HG03565 (cell line): ENCODE results near the gene KDM2A.

Experiments used
- ATAC-seq: cut with Tn5 transposase; IDR thresholded peaks from one replicate; pipeline ENCODE4 v1.9.1; 2021; ENCODE audit warnings: mild to moderate bottlenecking, moderate library complexity; ENCODE audit not compliant: unreplicated experiment

Gene KDM2A

DNA sequence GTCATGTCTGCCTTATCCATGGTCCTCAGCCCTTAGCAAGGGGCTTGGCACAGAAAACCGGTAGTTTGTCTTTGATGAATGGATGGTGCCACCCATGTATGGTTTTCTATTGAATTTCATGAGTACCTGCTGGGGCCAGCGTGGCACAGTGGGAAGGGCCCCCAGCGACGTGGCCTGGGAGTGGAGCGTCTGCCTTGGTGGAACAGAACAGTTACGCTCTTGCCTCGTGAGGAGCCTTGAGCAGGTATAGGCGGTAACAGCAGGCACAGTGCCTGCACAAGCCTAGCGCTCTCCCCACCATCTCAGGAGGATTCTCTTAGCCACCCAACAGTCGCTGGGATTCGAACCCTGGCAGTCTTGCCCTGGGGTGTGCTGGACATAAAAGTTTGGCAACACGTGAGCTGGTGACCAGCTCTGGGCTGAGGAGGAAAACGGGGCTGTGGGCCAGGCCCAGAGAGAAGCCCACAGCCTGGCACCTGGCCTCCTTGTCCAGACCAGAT lies 181.2 kb downstream of the KDM2A start:
- no peak for ATAC-seq

DNA sequence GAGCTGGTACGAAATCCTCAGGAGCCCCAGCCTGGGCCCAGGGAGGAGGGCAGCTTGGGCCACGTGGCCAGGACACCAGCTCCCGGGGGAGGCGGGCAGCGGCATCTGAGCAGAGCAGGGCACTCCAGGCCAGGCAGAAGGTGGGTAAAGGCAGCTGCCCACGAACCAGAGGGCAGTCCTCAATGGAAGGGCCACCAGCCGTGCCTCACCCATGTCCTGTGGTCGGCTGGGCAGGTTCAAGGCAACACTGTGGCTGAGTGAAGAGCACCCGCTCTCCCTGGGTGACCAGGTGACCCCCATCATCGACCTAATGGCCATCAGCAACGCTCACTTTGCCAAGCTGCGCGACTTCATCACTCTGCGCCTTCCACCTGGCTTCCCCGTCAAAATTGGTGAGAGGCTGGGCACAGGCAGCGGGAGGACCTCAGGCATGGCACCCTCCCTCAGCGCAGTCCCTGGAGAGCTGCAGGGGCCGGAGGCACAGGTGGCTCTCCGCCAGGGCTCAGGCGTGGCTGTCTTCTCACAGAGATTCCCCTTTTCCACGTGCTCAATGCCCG lies 181.8 kb downstream of the KDM2A start:
- no peak for ATAC-seq

DNA sequence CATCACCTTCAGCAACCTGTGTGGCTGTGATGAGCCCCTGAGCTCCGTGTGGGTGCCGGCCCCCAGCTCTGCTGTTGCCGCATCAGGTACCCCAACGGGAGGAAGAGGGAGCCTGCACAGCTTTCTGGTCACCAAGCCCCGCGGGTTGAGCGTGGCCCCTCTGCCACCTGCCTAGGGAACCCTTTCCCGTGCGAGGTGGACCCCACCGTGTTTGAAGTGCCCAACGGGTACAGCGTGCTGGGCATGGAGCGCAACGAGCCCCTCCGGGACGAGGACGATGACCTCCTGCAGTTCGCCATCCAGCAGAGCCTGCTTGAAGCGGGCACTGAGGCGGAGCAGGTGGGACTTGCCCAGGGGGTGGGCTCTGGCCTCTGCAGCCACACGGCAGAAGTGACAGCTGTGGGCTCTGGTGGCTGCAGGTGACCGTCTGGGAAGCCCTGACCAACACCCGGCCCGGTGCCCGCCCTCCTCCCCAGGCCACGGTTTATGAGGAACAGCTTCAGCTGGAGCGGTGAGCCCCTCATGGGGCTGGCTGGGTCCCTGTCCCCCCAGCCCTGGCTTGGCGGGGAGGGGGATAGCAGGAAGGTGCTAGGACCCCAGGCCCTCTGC lies 182.4 kb downstream of the KDM2A start:
- ATAC-seq, result no peak

DNA sequence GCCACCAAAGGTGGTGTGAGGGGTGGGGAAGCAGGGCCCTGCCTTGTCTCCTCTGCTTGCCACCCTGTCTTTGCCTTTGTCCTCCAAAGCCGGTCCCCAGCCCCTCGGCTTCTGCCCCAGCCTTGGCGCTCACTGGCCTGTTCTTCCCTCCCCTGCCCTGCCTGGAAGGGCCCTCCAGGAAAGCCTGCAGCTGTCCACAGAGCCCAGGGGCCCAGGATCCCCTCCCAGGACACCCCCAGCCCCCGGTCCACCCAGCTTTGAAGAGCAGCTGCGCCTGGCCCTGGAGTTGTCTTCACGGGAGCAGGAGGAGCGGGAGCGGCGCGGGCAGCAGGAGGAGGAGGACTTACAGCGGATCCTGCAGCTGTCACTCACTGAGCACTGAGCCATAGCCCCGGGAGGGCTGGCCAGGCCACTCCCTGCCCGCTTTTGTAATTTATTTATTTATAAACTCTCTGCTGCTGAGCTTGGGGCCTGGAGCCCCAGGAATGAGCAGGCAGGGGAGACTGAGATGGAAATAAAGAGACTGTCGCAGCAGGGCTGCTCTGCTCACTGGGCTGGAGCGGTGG lies 183.0 kb downstream of the KDM2A start:
- no peak for ATAC-seq

DNA sequence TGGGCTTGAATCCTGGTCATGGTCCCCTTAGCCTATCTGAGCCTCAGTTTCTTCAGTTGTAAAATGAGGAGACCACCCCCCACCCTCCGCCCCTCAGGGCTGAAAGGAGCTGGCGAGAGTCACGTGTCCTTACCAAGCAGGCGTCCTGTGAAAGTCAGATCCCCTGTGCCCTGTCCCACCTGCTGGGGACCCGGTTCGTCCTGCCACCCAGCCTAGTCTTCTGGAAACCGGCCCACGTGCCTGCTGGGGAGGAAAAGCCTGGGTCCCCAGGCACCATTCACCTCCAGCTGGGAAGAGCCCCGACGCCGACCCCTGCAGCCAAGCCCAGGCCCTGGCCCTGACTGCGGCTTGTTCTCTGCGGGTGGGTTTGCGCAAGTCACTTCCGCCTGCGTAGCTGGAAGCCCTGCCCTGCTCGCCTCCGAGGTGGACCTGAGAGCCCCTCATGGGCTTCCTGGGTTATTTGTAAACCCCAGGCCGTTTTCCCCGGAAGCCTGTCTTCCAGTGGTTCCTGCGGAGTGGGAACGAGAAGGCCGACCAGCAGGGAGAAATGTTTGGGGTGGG lies 183.6 kb downstream of the KDM2A start:
- no peak for ATAC-seq

DNA sequence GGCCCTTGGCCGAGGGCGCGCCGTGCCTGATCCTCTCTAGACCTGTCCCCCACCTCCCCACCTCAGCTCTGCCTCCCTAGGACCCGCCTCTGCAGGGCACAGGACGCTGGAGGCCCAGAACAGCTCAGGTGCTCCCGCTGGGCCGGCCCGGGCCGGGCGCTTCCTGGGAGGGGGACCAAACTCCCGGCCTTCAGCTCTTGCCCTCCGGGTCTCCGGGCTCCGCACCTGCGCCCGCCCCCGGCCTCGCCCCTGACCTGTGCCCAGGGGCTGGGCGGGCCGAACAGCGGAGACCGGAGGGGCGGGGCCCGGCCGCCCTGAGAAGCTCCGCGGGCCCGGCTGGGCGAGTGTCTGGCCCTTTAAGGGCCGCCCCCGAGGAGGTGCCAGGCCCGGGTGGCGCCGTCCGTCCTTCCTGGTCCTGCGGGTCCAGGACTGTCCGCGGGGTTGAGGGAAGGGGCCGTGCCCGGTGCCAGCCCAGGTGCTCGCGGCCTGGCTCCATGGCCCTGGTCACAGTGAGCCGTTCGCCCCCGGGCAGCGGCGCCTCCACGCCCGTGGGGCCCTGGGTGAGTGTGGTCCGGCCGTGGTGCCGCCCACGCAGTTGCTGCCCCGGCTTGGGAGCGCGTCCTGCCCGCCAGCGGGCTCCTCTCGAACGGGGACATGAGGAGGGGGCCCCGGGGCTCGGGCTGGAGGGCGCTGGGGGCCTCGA lies 184.2 kb downstream of the KDM2A start, which contains the start of gene SSH3:
TSS of gene SSH3 (plus strand) at position 399 of the 703 bp plus-strand sequence. CDS start at position 495, 96 bp downstream.
- ATAC-seq, result no peak

DNA sequence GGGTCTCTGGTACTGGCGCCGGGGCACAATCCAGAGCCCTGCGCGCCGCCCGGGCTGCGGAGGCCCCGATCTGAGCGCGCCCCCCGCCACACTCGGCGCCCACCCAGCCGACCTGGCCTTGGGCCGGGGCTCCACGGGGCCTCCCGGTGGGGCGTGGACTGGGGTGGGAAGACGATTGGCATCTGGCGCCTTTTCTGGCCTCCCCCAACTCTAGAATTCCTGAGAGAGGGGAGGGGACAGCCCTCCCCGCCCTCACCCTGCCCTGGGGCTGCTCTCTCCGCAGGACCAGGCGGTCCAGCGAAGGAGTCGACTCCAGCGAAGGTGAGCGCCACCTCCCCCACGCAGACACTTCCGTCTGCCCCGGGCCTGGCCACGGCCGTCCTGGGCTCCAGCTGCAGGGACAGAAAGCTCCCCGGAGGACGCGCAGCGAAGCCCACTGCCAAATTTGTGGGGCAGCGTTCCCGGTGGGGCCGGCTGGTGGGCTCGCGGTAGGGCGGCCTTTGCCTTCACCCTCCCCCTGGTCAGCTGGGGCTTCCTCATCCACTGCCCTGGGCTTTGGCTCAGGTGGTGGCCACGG lies 184.9 kb downstream of the KDM2A start:
- no peak for ATAC-seq

DNA sequence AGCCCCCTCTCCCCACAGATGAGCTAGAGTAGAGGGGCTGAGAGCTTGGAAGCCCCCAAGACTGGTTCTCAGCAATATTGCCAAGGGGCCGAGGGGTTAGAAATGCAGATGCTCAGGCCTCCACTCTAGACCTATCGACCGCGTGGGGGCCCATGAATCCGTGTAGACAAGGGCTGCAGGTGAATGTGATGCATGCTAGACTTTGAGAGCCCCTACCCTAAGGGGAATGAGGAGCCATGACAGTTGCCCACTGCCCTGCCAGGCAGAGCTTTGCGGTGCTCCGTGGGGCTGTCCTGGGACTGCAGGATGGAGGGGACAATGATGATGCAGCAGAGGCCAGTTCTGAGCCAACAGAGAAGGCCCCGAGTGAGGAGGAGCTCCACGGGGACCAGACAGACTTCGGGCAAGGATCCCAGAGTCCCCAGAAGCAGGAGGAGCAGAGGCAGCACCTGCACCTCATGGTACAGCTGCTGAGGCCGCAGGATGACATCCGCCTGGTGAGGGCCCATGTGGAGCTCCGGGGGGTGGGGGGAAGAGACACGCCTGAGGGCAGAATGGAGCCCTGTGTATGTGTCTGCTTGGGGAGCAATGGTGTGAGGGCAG lies 185.5 kb downstream of the KDM2A start:
- ATAC-seq, result no peak

DNA sequence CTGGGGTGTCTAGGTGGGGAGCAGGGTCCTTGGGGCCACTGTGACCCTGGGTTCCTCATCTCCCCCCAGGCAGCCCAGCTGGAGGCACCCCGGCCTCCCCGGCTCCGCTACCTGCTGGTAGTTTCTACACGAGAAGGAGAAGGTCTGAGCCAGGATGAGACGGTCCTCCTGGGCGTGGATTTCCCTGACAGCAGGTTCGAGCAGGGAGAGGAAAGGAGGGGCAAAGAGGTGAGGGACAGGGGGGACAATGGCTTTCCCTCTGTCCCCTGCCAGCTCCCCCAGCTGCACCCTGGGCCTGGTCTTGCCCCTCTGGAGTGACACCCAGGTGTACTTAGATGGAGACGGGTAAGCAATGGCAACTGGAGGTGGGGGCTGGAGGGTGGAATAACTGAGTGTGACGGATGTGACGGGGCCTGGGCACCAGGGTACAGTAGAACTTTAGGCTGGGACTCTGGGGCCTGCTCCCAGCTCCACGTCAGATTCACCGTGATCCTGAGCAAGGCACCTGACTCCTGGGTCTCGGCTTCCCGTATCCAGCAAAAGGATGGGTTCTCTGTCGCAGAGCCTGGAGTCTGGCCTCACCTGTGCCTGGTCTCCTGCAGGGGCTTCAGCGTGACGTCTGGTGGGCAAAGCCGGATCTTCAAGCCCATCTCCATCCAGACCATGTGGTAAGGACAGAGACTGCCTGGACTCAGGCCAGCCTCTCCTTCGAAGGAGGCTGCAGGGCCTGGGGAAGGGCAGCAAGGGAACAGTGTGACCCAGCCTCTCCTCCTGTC lies 187.9 kb downstream of the KDM2A start:
- no peak for ATAC-seq

DNA sequence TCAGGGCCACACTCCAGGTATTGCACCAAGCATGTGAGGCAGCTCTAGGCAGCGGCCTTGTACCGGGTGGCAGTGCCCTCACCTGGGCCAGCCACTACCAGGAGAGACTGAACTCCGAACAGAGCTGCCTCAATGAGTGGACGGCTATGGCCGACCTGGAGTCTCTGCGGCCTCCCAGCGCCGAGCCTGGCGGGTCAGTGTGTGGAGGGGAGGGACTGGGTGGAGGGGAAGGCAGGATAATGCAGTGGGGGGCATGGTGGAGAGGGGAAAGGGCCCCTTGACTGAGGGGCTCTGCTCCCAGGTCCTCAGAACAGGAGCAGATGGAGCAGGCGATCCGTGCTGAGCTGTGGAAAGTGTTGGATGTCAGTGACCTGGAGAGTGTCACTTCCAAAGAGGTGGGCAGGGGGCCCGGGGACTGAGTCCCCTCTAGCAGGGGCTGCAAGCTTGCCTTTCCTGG lies 188.5 kb downstream of the KDM2A start:
- no peak for ATAC-seq
